ENCODE data around the gene SPRY1. TPM values are rescaled to one million over a fixed set of nuclear protein-coding genes. Genes with fewer than 3 reads are reported as not detected.

Gene SPRY1
- total and polyA plus RNA-seq, 9 of the 15 experiments (the other 6 are each of a cell fraction or from before 2014, with no cell fraction given), result 0.18 to 1.9 (median 0.45) TPM; not detected in 1

- no peak for TF ChIP-seq ARID4B (CRISPR knock-in tag; IDR thresholded peaks at IDR 0.05)
- TF ChIP-seq SP2 (IDR thresholded peaks at IDR 0.05; ENCODE audit: extremely low read depth, low read depth, low read length, poor library complexity, severe bottlenecking), result no peak
- TF ChIP-seq NEUROD1 (IDR thresholded peaks at IDR 0.05; ENCODE audit: borderline replicate concordance, low read depth, low read length, partially characterized antibody), result peak; percentile 92
- no peak for TF ChIP-seq ARHGAP35 (IDR thresholded peaks at IDR 0.05; ENCODE audit: partially characterized antibody)
- TF ChIP-seq HMG20B (CRISPR knock-in tag; IDR thresholded peaks at IDR 0.05), result no peak
- peak; percentile 82 for TF ChIP-seq DEAF1 (CRISPR knock-in tag; IDR thresholded peaks at IDR 0.05)
- TF ChIP-seq CUX1 (CRISPR knock-in tag; IDR thresholded peaks at IDR 0.05), result peak; percentile 99
- TF ChIP-seq TSHZ1 (CRISPR knock-in tag; IDR thresholded peaks at IDR 0.05), result peak; percentile 92; the same call in 1 of the 2 replicates
Measured at GRCh38 chr4:123349421-123350190, 47.0 kb upstream of the SPRY1 start (continued).

All from K562 (cell line).